Sigmoid colon (tissue), 7 donors: ENCODE data around the gene SS18. TPM values are rescaled to one million over a fixed set of nuclear protein-coding genes. Genes with fewer than 3 reads are reported as not detected.

Source experiments
- DNase-seq: peaks from one replicate; pipeline ENCODE4 v3.0.0-alpha.2; 2019
- H3K27ac ChIP-seq, 4 donors: fragments of 200-600 bp; sonication (generic); one replicate each; pipeline ENCODE4 v1.5.1; 2016 to 2019; ENCODE audit warnings: mild to moderate bottlenecking in 1 of 4
- H3K27me3 ChIP-seq, 3 donors: fragments of 200-600 bp; sonication (generic); one replicate each; pipeline ENCODE4 v1.5.1; 2019; ENCODE audit warnings: mild to moderate bottlenecking in 1 of 3
- H3K36me3 ChIP-seq, 4 donors: fragments of 200-600 bp; sonication (generic); one replicate each; pipeline ENCODE4 v1.5.1; 2016 to 2019
- H3K4me1 ChIP-seq, 4 donors: fragments of 200-600 bp; sonication (generic); one replicate each; pipeline ENCODE4 v1.5.1; 2017 to 2019
- H3K4me3 ChIP-seq, 4 donors: fragments of 200-600 bp; sonication (generic); one replicate each; pipeline ENCODE4 v1.5.1; 2017 to 2019; ENCODE audit warnings: mild to moderate bottlenecking in 2 of 4, moderate library complexity in 1 of 4
- H3K9me3 ChIP-seq, 4 donors: fragments of 200-600 bp in 3 of 4; sonication (generic) in 3 of 4; one replicate each; pipeline versions ENCODE4 v1.5.1 to v1.6.1; 2013 to 2019
- EP300 ChIP-seq, 4 donors: sonication (generic); formaldehyde crosslinking; IDR thresholded peaks; one replicate each; pipeline ENCODE4 v1.6.1; 2017; ENCODE audit warnings: antibody characterized with exemption in 4 of 4
- POLR2A ChIP-seq, 2 donors: fragments of 450-650 bp; IDR thresholded peaks; one replicate each; pipeline ENCODE4 v1.6.1; 2016; ENCODE audit warnings: antibody characterized with exemption in 2 of 2, mild to moderate bottlenecking in 2 of 2, moderate library complexity in 2 of 2
- POLR2AphosphoS5 ChIP-seq, 4 donors: sonication (generic); formaldehyde crosslinking; IDR thresholded peaks; one replicate each; pipeline ENCODE4 v1.6.1; 2017; ENCODE audit warnings: antibody characterized with exemption in 4 of 4
- WGBS, 2 donors: extraction: QIAGEN DNeasy Blood & Tissue Kit; methylation state at CpG; one replicate each; pipeline ENCODE4 v1.1.7; 2013; 5-methylcytosine and 5-hydroxymethylcytosine counted together
- intact Hi-C: fragments of 100-400 bp; cut with DNase I; formaldehyde crosslinking; loops from one replicate; pipeline ENCODE4 v1.15.1; 2023
- polyA plus RNA-seq, 3 donors: library from polyadenylated mRNA; stranded (reverse); fragments of 200-250 nt; gene quantifications; one replicate each; pipeline ENCODE4 v1.2.3, GENCODE V29; 2013
- total RNA-seq, 4 donors: library from RNA; depleted of rRNA; stranded (reverse); fragments of >200 nt; gene quantifications; one replicate each; pipeline ENCODE4 v1.1.0, GENCODE V29; 2016
- TF ChIP-seq, protein P1 (sequence below), 4 experiments: fragments of 450-650 bp in 3 of 4; fragments of 200-600 bp in 1 of 4; IDR thresholded peaks; one replicate each; pipeline ENCODE4 v1.5.1; 2016 to 2019; ENCODE audit warnings: antibody characterized with exemption in 4 of 4, mild to moderate bottlenecking in 3 of 4, moderate library complexity in 2 of 4
- donor health status: healthy with polysubstance abuse.
- donor health status: Bipolar disorder and iron deficiency.
- donor health status: healthy.

Gene SS18
- total and polyA plus RNA-seq, 7 donors, result 22.8 to 204 (median 89.2) TPM

DNA sequence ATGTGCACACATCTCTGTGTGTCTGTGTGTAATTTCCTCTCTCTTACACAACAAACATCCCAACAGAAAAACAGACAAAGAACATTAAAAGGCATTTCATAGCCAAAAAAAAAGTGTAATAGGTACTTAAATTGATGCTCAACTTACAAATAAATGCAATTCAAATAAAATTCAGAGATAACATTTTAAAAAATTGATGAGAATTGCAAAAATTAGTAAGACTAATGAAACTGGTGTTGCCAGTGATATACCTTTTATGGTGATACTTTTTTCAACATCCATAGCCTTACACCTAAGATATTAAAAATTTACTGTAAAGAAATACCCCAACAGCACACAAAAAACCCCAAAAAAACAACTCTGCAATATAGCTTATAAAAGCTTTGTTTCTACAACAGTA is 76.0 kb downstream of the SS18 start:
- DNase-seq, result no peak
- intact Hi-C loops, result no loop called here
- Histone ChIP-seq H3K27me3 (no peaks in the 10 kb centered on the region), H3K36me3 (peaks cover 6 to 69% (median 17%) of the 10 kb centered on the region in 4 donors), H3K4me3 (no peak overlapping the region), H3K9me3 (no peaks in the 10 kb centered on the region), H3K4me1 (no peaks in the 10 kb centered on the region), H3K27ac (no peak overlapping the region)
- no peak for TF ChIP-seq POLR2A (IDR thresholded peaks at IDR 0.05)
- TF ChIP-seq, protein P1, sequence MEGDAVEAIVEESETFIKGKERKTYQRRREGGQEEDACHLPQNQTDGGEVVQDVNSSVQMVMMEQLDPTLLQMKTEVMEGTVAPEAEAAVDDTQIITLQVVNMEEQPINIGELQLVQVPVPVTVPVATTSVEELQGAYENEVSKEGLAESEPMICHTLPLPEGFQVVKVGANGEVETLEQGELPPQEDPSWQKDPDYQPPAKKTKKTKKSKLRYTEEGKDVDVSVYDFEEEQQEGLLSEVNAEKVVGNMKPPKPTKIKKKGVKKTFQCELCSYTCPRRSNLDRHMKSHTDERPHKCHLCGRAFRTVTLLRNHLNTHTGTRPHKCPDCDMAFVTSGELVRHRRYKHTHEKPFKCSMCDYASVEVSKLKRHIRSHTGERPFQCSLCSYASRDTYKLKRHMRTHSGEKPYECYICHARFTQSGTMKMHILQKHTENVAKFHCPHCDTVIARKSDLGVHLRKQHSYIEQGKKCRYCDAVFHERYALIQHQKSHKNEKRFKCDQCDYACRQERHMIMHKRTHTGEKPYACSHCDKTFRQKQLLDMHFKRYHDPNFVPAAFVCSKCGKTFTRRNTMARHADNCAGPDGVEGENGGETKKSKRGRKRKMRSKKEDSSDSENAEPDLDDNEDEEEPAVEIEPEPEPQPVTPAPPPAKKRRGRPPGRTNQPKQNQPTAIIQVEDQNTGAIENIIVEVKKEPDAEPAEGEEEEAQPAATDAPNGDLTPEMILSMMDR (IDR thresholded peaks at IDR 0.05), result no peak
- TF ChIP-seq POLR2AphosphoS5 (IDR thresholded peaks at IDR 0.05), result no peak
- no peak for TF ChIP-seq EP300 (IDR thresholded peaks at IDR 0.05)

DNA sequence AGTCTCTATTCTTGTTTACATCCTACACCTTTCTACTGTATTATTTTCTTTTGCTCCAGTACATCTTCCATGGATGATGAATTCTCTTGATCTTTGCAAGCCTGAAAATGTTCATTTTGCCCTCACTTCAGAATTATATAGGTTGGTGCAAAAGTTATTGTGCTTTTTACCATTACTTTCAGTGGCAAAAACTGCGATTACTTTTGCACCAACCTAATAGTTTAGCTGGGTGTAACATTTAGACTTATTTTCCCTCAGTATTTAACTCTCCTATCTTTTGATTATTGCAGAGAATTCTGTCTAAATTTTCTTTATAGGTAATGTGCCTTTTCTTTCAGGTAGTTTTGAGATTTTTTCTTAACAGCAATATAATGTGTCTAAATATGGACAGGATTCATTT is 81.8 kb downstream of the SS18 start:
- no peak for DNase-seq
- Histone ChIP-seq H3K4me1 (no peaks in the 10 kb centered on the region), H3K36me3 (peaks cover 0 to 17% (median 0%) of the 10 kb centered on the region in 4 donors), H3K9me3 (no peaks in the 10 kb centered on the region), H3K27ac (no peak overlapping the region), H3K27me3 (no peaks in the 10 kb centered on the region), H3K4me3 (no peak overlapping the region)
- TF ChIP-seq POLR2A (IDR thresholded peaks at IDR 0.05) (no peak), POLR2AphosphoS5 (IDR thresholded peaks at IDR 0.05) (peak in 1 of 4 donors; percentile 22)
- TF ChIP-seq, protein P1 (IDR thresholded peaks at IDR 0.05), result no peak
- WGBS, 2 donors, result 96 to 97% methylated on average over 1 of the region's 1 CpG
- intact Hi-C loops, result no loop called here

DNA sequence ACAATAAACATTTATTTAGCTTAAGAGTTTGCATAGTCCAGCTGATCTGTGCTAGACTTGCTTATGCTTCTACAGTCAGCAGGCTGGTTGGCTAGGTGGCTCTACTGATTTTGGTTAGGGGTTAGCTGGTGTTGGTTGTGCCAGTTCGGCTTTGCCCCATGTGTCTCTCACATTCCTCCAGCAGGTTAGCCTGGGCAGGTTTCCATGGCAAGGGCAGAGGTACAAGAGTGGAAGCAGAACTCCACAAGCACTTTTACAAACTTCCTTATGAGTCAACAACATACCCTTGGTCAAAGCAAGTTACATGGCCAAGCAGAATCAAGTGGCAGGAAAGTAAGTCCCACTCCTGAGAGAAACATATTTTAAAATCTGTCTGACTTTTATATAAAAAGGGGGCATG is 82.3 kb downstream of the SS18 start:
- H3K4me1 ChIP-seq, result no peaks in the 10 kb centered on the region
- intact Hi-C loops, result no loop called here
- no peak for DNase-seq
- H3K9me3 ChIP-seq, result no peaks in the 10 kb centered on the region
- no peaks in the 10 kb centered on the region for H3K27me3 ChIP-seq
- 85 to 95% methylated on average over 1 of the region's 1 CpG for WGBS, 2 donors
- peaks cover 0 to 11% (median 0%) of the 10 kb centered on the region in 4 donors for H3K36me3 ChIP-seq
- no peak overlapping the region for H3K27ac ChIP-seq
- H3K4me3 ChIP-seq, result no peak overlapping the region
- TF ChIP-seq, protein P1 (IDR thresholded peaks at IDR 0.05), result no peak
- TF ChIP-seq POLR2A (IDR thresholded peaks at IDR 0.05), result no peak
- no peak for TF ChIP-seq EP300 (IDR thresholded peaks at IDR 0.05)
- TF ChIP-seq POLR2AphosphoS5 (IDR thresholded peaks at IDR 0.05), result no peak

DNA sequence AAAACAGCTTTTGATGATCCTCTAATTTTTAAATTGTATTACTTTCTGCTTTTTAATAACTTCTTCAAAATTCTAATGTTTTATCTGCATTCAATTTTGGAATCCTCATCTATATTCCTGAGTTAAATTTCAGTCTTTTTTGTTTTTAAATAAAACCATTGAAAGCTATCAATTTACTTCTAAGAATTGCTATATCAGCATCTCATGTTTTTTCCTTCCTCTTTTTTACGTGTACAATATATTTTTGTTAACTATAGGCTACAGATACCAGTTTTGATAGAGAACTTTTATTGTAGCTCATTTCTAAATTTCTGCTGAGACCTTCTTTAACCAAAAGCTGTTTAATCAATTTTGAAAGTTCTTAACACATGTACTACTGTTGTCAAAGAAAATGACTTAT is 84.5 kb downstream of the SS18 start:
- intact Hi-C loops, result no loop called here
- Histone ChIP-seq H3K4me3 (no peak overlapping the region), H3K9me3 (no peaks in the 10 kb centered on the region), H3K4me1 (no peaks in the 10 kb centered on the region), H3K27ac (no peak overlapping the region), H3K36me3 (no peaks in the 10 kb centered on the region), H3K27me3 (no peaks in the 10 kb centered on the region)
- TF ChIP-seq, protein P1 (IDR thresholded peaks at IDR 0.05), result no peak
- TF ChIP-seq POLR2AphosphoS5 (IDR thresholded peaks at IDR 0.05), result no peak
- no peak for TF ChIP-seq EP300 (IDR thresholded peaks at IDR 0.05)
- WGBS, 2 donors, result 47 to 48% methylated on average over 1 of the region's 1 CpG
- DNase-seq, result no peak

DNA sequence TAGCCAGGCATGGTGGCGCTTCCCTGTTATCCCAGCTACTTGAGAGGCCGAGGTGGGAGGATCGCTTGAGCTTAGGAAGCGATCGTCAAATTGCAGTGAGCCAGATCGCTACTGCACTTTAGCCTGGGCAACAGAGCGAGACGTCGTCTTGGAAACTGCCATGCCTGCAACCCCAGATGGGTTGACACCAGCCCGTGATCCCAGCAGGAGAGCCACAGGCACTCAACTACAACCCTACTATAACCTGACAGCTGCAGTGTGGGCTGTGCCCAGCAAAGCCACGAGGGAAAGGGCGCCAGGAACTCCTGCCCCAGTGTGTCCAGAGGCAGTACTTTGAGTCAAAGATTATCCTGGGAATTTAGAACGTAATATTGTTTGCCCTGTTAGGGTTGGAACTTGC is 85.6 kb downstream of the SS18 start:
- Histone ChIP-seq H3K4me1 (no peaks in the 10 kb centered on the region), H3K9me3 (no peaks in the 10 kb centered on the region), H3K27me3 (no peaks in the 10 kb centered on the region), H3K27ac (no peak overlapping the region), H3K36me3 (no peaks in the 10 kb centered on the region), H3K4me3 (no peak overlapping the region)
- no peak for DNase-seq
- TF ChIP-seq, protein P1 (IDR thresholded peaks at IDR 0.05), result no peak
- TF ChIP-seq POLR2AphosphoS5 (IDR thresholded peaks at IDR 0.05) (no peak), POLR2A (IDR thresholded peaks at IDR 0.05) (no peak), EP300 (IDR thresholded peaks at IDR 0.05) (no peak)
- 89 to 95% methylated on average over 13 of the region's 13 CpGs for WGBS, 2 donors
- intact Hi-C loops, result no loop called here
